Neural progenitor cell (in vitro differentiated cells): ENCODE results near the gene CCDC71L. TPM values are rescaled to one million over a fixed set of nuclear protein-coding genes. Genes with fewer than 3 reads are reported as not detected.

Experiments used
- DNase-seq: peaks from one replicate; pipeline ENCODE4 v3.0.0-alpha.2; 2016; ENCODE audit warnings: low spot score
- H2AFZ ChIP-seq: fragments of 200-600 bp; sonication (generic); replicated peaks from 2 replicates; pipeline ENCODE4 v1.6.1; 2016; ENCODE audit warnings: antibody characterized with exemption
- H3F3A ChIP-seq: fragments of 200-600 bp; sonication (generic); 2 replicates; pipeline ENCODE4 v1.6.1; 2016; ENCODE audit warnings: antibody characterized with exemption, low read depth
- H3K27ac ChIP-seq: fragments of 200-600 bp; sonication (generic); 2 replicates; pipeline ENCODE4 v1.5.1; 2016; ENCODE audit warnings: mild to moderate bottlenecking
- H3K27me3 ChIP-seq: fragments of 200-600 bp; sonication (generic); 2 replicates; pipeline ENCODE4 v1.6.1; 2016; ENCODE audit warnings: mild to moderate bottlenecking, moderate library complexity
- H3K36me3 ChIP-seq: fragments of 200-600 bp; sonication (generic); 2 replicates; pipeline ENCODE4 v1.5.1; 2016
- H3K4me1 ChIP-seq: fragments of 200-600 bp; sonication (generic); 2 replicates; pipeline ENCODE4 v1.6.1; 2016; ENCODE audit warnings: mixed run types
- H3K4me2 ChIP-seq: fragments of 200-600 bp; sonication (generic); 2 replicates; pipeline ENCODE4 v1.6.1; 2016
- H3K4me3 ChIP-seq: fragments of 200-600 bp; sonication (generic); 2 replicates; pipeline ENCODE4 v1.5.1; 2016
- H3K79me2 ChIP-seq: fragments of 200-600 bp; sonication (generic); 2 replicates; pipeline ENCODE4 v1.6.1; 2016; ENCODE audit warnings: low read depth
- H3K9ac ChIP-seq: fragments of 200-600 bp; sonication (generic); 2 replicates; pipeline ENCODE4 v1.6.1; 2016
- H3K9me3 ChIP-seq: fragments of 200-600 bp; sonication (generic); 2 replicates; pipeline ENCODE4 v1.5.1; 2016; ENCODE audit warnings: low read depth
- H4K20me1 ChIP-seq: fragments of 200-600 bp; sonication (generic); 2 replicates; pipeline ENCODE4 v1.6.1; 2016; ENCODE audit warnings: low read depth
- H3K27ac Mint-ChIP-seq: 3 replicates; pipeline ENCODE4 v1.8.0; 2021; ENCODE audit warnings: mixed read lengths
- H3K27me3 Mint-ChIP-seq: 2 replicates; pipeline ENCODE4 v1.8.0; 2022; ENCODE audit warnings: low read depth, mild to moderate bottlenecking, inconsistent platforms, moderate library complexity, mixed read lengths; ENCODE audit not compliant: insufficient read depth
- H3K36me3 Mint-ChIP-seq: 3 replicates; pipeline ENCODE4 v1.8.0; 2021; ENCODE audit warnings: mixed read lengths
- H3K4me1 Mint-ChIP-seq: 3 replicates; pipeline ENCODE4 v1.8.0; 2021; ENCODE audit warnings: mixed read lengths
- H3K4me3 Mint-ChIP-seq: 3 replicates; pipeline ENCODE4 v1.8.0; 2021; ENCODE audit warnings: mild to moderate bottlenecking, moderate library complexity, mixed read lengths
- H3K9me3 Mint-ChIP-seq: 3 replicates; pipeline ENCODE4 v1.8.0; 2020; ENCODE audit warnings: mixed read lengths
- CTCF ChIP-seq: fragments of 200-600 bp; sonication (generic); IDR thresholded peaks from 2 replicates; pipeline ENCODE4 v1.5.1; 2017; ENCODE audit warnings: antibody characterized with exemption, mild to moderate bottlenecking
- EZH2 ChIP-seq: fragments of 200-600 bp; sonication (generic); IDR thresholded peaks from 2 replicates; pipeline ENCODE4 v1.6.1; 2017; ENCODE audit warnings: antibody characterized with exemption, mild to moderate bottlenecking, moderate library complexity
- EZH2phosphoT487 ChIP-seq: fragments of 200-600 bp; sonication (generic); IDR thresholded peaks from 2 replicates; pipeline ENCODE4 v1.6.1; 2017; ENCODE audit warnings: antibody characterized with exemption
- total RNA-seq: library from RNA; depleted of rRNA; stranded (reverse); fragments of >200 nt; gene quantifications from 2 replicates; pipeline ENCODE4 v1.2.3, GENCODE V29; 2015; ENCODE audit warnings: low replicate concordance

Gene CCDC71L
- total RNA-seq, 1 donor from 2014 or later, result 23.8 TPM

DNA sequence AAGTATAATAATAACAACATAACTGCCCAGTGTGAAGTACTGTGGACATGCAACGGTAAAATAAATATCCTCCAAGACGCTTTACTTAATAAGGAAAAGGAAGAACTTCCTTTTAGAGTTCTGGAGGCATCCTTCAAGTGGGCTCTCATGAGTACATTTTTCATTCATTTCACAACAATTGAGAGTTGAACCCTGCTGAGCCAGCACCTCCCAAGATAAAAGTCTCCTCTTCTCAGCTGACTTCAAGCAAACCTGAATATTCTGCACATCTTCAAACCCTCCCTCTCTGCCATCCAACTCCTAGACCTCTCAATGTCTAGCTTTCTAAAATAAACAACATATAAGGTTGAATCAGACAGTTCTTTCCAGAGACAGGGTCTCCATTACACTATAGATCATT lies 7.5 kb downstream of the CCDC71L start:
- H3K4me3 ChIP-seq, result no peak overlapping the region
- no peak overlapping the region for H2AFZ ChIP-seq
- Mint-ChIP-seq H3K36me3 (peaks cover 3% of the 10 kb centered on the region), H3K4me3 (no peak overlapping the region), H3K27me3 (peaks cover 3% of the 10 kb centered on the region), H3K9me3 (no peaks in the 10 kb centered on the region), H3K4me1 (peaks cover 6% of the 10 kb centered on the region), H3K27ac (no peak overlapping the region)
- H3K27me3 ChIP-seq, result no peaks in the 10 kb centered on the region
- no peak for DNase-seq
- H3K9ac ChIP-seq, result no peak overlapping the region
- H3K27ac ChIP-seq, result no peak overlapping the region
- TF ChIP-seq EZH2 (no peak), EZH2phosphoT487 (no peak), CTCF (no peak)
- no peaks in the 10 kb centered on the region for H3K36me3 ChIP-seq
- H4K20me1 ChIP-seq, result peaks cover 2% of the 10 kb centered on the region
- peaks cover 2% of the 10 kb centered on the region for H3K4me1 ChIP-seq
- H3K4me2 ChIP-seq, result no peak overlapping the region
- no peaks in the 10 kb centered on the region for H3K9me3 ChIP-seq
- H3K79me2 ChIP-seq, result peaks cover 2% of the 10 kb centered on the region
- H3F3A ChIP-seq, result no peaks in the 10 kb centered on the region

GRCh38 chr7:106652909-106653308 lies 8.0 kb downstream of the CCDC71L start:
- no peaks in the 10 kb centered on the region for H3K79me2 ChIP-seq
- no peak for TF ChIP-seq CTCF
- no peak for TF ChIP-seq EZH2
- no peak for DNase-seq
- H2AFZ ChIP-seq, result no peak overlapping the region
- no peaks in the 10 kb centered on the region for H3K9me3 ChIP-seq
- no peaks in the 10 kb centered on the region for H3F3A ChIP-seq
- Mint-ChIP-seq H3K27me3 (peaks cover 3% of the 10 kb centered on the region), H3K36me3 (peaks cover 3% of the 10 kb centered on the region), H3K9me3 (no peaks in the 10 kb centered on the region), H3K27ac (no peak overlapping the region), H3K4me3 (no peak overlapping the region), H3K4me1 (peaks cover 3% of the 10 kb centered on the region)
- no peaks in the 10 kb centered on the region for H3K27me3 ChIP-seq
- no peak overlapping the region for H3K4me2 ChIP-seq
- H3K36me3 ChIP-seq, result no peaks in the 10 kb centered on the region
- no peak overlapping the region for H3K4me3 ChIP-seq
- no peaks in the 10 kb centered on the region for H3K4me1 ChIP-seq
- no peak overlapping the region for H3K9ac ChIP-seq
- no peaks in the 10 kb centered on the region for H4K20me1 ChIP-seq
- no peak overlapping the region for H3K27ac ChIP-seq

DNA sequence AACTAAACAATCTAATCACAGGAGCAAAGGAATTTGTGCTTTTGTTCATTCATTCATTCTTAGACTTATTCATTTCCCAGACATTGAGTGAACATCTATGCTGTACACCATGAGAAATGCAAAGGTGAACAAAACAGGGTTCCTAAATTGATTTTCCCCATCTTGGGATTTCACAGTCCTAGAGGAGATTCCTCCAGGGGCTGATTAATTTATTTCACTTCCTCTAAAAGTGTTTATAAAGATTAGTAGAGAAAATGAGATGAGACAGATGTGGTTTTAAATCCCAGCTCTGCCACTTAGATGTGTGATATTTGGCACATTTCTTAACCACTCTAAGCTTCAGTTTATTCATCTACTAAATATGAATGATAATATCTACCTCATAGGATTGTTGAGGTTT lies 8.9 kb downstream of the CCDC71L start:
- Histone ChIP-seq H3K27ac (no peak overlapping the region), H3K79me2 (no peaks in the 10 kb centered on the region), H3K9ac (no peak overlapping the region), H3F3A (no peaks in the 10 kb centered on the region), H3K4me1 (no peaks in the 10 kb centered on the region), H4K20me1 (no peaks in the 10 kb centered on the region), H3K4me2 (no peak overlapping the region), H3K4me3 (no peak overlapping the region), H3K27me3 (no peaks in the 10 kb centered on the region), H3K36me3 (no peaks in the 10 kb centered on the region), H2AFZ (no peak overlapping the region), H3K9me3 (no peaks in the 10 kb centered on the region)
- TF ChIP-seq CTCF (no peak), EZH2 (no peak), EZH2phosphoT487 (no peak)
- Mint-ChIP-seq H3K36me3 (peaks cover 1% of the 10 kb centered on the region), H3K27ac (no peak overlapping the region), H3K4me3 (no peak overlapping the region), H3K4me1 (peaks cover 3% of the 10 kb centered on the region), H3K27me3 (peaks cover 3% of the 10 kb centered on the region), H3K9me3 (no peaks in the 10 kb centered on the region)
- no peak for DNase-seq

DNA sequence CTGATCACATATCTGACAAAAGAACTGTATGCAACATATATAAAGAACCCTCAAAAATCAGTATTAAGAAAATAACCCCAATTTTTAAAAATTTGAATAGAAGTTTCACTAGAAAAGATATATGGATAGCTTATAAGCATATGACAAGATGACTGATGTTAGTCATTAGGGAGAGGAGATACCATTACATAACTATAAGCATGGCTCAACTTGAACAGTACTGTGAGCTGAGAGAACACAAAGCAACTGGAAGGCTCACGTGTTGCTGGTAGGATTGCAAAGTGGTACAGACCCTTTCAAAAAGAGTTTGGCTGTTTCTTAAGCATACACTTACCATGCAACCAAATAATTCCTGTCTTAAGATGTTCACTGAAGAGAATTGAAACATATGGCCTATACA lies 14.7 kb downstream of the CCDC71L start:
- Mint-ChIP-seq H3K4me1 (no peaks in the 10 kb centered on the region), H3K9me3 (no peaks in the 10 kb centered on the region), H3K27ac (no peak overlapping the region), H3K4me3 (no peak overlapping the region), H3K36me3 (no peaks in the 10 kb centered on the region), H3K27me3 (peaks cover 2% of the 10 kb centered on the region)
- no peaks in the 10 kb centered on the region for H3F3A ChIP-seq
- no peak overlapping the region for H3K4me2 ChIP-seq
- no peaks in the 10 kb centered on the region for H3K4me1 ChIP-seq
- TF ChIP-seq CTCF, result no peak
- no peak for TF ChIP-seq EZH2
- no peak for TF ChIP-seq EZH2phosphoT487
- H3K9ac ChIP-seq, result no peak overlapping the region
- no peak for DNase-seq
- H3K79me2 ChIP-seq, result no peaks in the 10 kb centered on the region
- H2AFZ ChIP-seq, result no peak overlapping the region
- H3K27me3 ChIP-seq, result no peaks in the 10 kb centered on the region
- H3K36me3 ChIP-seq, result no peaks in the 10 kb centered on the region
- H3K27ac ChIP-seq, result no peak overlapping the region
- no peaks in the 10 kb centered on the region for H4K20me1 ChIP-seq
- no peak overlapping the region for H3K4me3 ChIP-seq
- no peaks in the 10 kb centered on the region for H3K9me3 ChIP-seq
